Endothelial cell of umbilical vein (primary cell): ENCODE results near the gene C14orf180. TPM values are rescaled to one million over a fixed set of nuclear protein-coding genes. Genes with fewer than 3 reads are reported as not detected.

Experiments
- BruUV-seq: library from RNA; stranded (reverse); fragments of 400-500 nt; replicated peaks from 2 replicates; lab custom pipeline; 2021; lab: Mats Ljungman, UMichigan
- CTCF ChIA-PET: fragments of 300-600, 350-600 bp; sonication (Branson Sonifier 250); formaldehyde crosslinking; loops from one replicate; lab custom pipeline; 2021; ENCODE audit warnings: antibody characterized with exemption, inconsistent platforms; lab: Charles Lee
- POLR2A ChIA-PET: fragments of 300-600, 350-600 bp; sonication (Branson Sonifier 250); formaldehyde crosslinking; loops from one replicate; lab custom pipeline; 2021; ENCODE audit warnings: antibody characterized with exemption, inconsistent platforms; lab: Charles Lee
- DNase-seq: peaks from one replicate; pipeline ENCODE4 v3.0.0-alpha.2; 2011; ENCODE audit warnings: low read depth, low spot score
- FAIRE-seq: peaks from 2 replicates; lab custom pipeline; 2011; peaks lifted over from hg19 to GRCh38; lab: Jason Lieb, UNC
- H2AFZ ChIP-seq: 2 replicates; pipeline ENCODE4 v1.6.0; 2012; ENCODE audit warnings: low read depth, low read length, control low read depth, inconsistent platforms
- H3K27ac ChIP-seq: 2 replicates; pipeline ENCODE4 v1.5.1; 2011; ENCODE audit warnings: low read depth, mild to moderate bottlenecking, control low read depth, low read length, moderate library complexity; ENCODE audit not compliant: insufficient read depth
- H3K27me3 ChIP-seq, 2 experiments: 2 replicates each; pipeline versions ENCODE4 v1.6.0 to v1.6.1; 2011; ENCODE audit warnings: low read length in 2 of 2, mixed read lengths in 1 of 2; ENCODE audit not compliant: control insufficient read depth in 2 of 2, insufficient read depth in 2 of 2
- H3K36me3 ChIP-seq, 2 experiments: 2 replicates in 1 of 2; 3 replicates in 1 of 2; pipeline ENCODE4 v1.5.1; 2011; ENCODE audit warnings: low read length in 2 of 2, mild to moderate bottlenecking in 1 of 2, moderate library complexity in 1 of 2; ENCODE audit not compliant: control insufficient read depth in 2 of 2, insufficient read depth in 2 of 2; ENCODE audit errors: extremely low read depth in 1 of 2
- H3K4me1 ChIP-seq: 3 replicates; pipeline ENCODE4 v1.5.1; 2011; ENCODE audit warnings: mild to moderate bottlenecking, low read length; ENCODE audit not compliant: control insufficient read depth, insufficient read depth; ENCODE audit errors: extremely low read depth
- H3K4me2 ChIP-seq: 2 replicates; pipeline ENCODE4 v1.6.1; 2011; ENCODE audit warnings: low read length, control low read depth, mixed read lengths; ENCODE audit not compliant: insufficient read depth
- H3K4me3 ChIP-seq, 3 experiments: fragments of 200-600 bp in 1 of 3; sonication (generic), shearing (Covaris generic) in 1 of 3; replicated peaks in 1 of 3; 2 replicates each; pipeline ENCODE4 v1.5.1; 2011 to 2016; ENCODE audit warnings: control low read depth in 3 of 3, low read length in 3 of 3, mild to moderate bottlenecking in 2 of 3, inconsistent platforms in 1 of 3, low read depth in 1 of 3, moderate library complexity in 1 of 3; ENCODE audit not compliant: insufficient read depth in 1 of 3
- H3K79me2 ChIP-seq: 2 replicates; pipeline ENCODE4 v1.6.0; 2012; ENCODE audit warnings: low read length, inconsistent platforms; ENCODE audit not compliant: control insufficient read depth, insufficient read depth
- H3K9ac ChIP-seq: replicated peaks from 2 replicates; pipeline ENCODE3; 2011; ENCODE audit warnings: low read length, control low read depth; ENCODE audit not compliant: insufficient read depth; ENCODE audit errors: extremely low read depth
- H3K9me1 ChIP-seq: replicated peaks from 3 replicates; pipeline ENCODE4 v1.6.0; 2011; ENCODE audit warnings: mild to moderate bottlenecking, low read length; ENCODE audit not compliant: control insufficient read depth, insufficient read depth; ENCODE audit errors: extremely low read depth
- H3K9me3 ChIP-seq: replicated peaks from 2 replicates; pipeline ENCODE4 v1.5.1; 2012; ENCODE audit warnings: low read length, inconsistent platforms; ENCODE audit not compliant: control insufficient read depth, insufficient read depth
- H4K20me1 ChIP-seq: replicated peaks from 2 replicates; pipeline ENCODE3; 2011; ENCODE audit warnings: mild to moderate bottlenecking, low read length; ENCODE audit not compliant: control insufficient read depth, insufficient read depth; ENCODE audit errors: extremely low read depth
- EZH2 ChIP-seq: IDR thresholded peaks from 2 replicates; pipeline ENCODE4 v1.6.1; 2012; ENCODE audit warnings: borderline replicate concordance, low read depth, mild to moderate bottlenecking, moderate library complexity, low read length, inconsistent platforms; ENCODE audit not compliant: severe bottlenecking
- FOS ChIP-seq: IDR thresholded peaks from 2 replicates; pipeline ENCODE4 v1.6.1; 2011; ENCODE audit warnings: mild to moderate bottlenecking, low read length, moderate library complexity, borderline replicate concordance; ENCODE audit not compliant: insufficient read depth
- GATA2 ChIP-seq: IDR thresholded peaks from 2 replicates; pipeline ENCODE4 v1.7.0; 2011; ENCODE audit warnings: low read depth, mild to moderate bottlenecking, moderate library complexity, mixed read lengths, low read length; ENCODE audit not compliant: insufficient read length, insufficient read depth
- JUN ChIP-seq: IDR thresholded peaks from 2 replicates; pipeline ENCODE4 v1.6.1; 2011; ENCODE audit warnings: borderline replicate concordance, low read depth; ENCODE audit not compliant: insufficient read length, insufficient read depth
- MAX ChIP-seq: IDR thresholded peaks from 2 replicates; pipeline ENCODE4 v1.6.1; 2011; ENCODE audit not compliant: insufficient read depth, insufficient read length
- MYC ChIP-seq: IDR thresholded peaks from one replicate; pipeline ENCODE4 v1.6.1; 2011; ENCODE audit warnings: mild to moderate bottlenecking, low read depth, low read length
- POLR2A ChIP-seq: IDR thresholded peaks from 2 replicates; pipeline ENCODE4 v1.6.1; 2012; ENCODE audit warnings: low read depth, mild to moderate bottlenecking, control low read depth, low read length
- POLR2AphosphoS5 ChIP-seq: IDR thresholded peaks from 2 replicates; pipeline ENCODE4 v1.6.1; 2012; ENCODE audit warnings: low read depth, mild to moderate bottlenecking, control low read depth, low read length, moderate library complexity; ENCODE audit not compliant: insufficient read depth
- dilution Hi-C: fragments of 300-500 bp; cut with MboI; formaldehyde crosslinking; loops from one replicate; pipeline ENCODE4 v1.15.0; 2019; ENCODE audit warnings: low sequenced_read_pairs; ENCODE audit not compliant: extremely low pct_ligation_motif_present
- intact Hi-C: fragments of 100-400 bp; cut with micrococcal nuclease; formaldehyde crosslinking; loops from one replicate; pipeline ENCODE4 v1.10.0; 2022
- polyA plus RNA-seq, 4 experiments: library from polyadenylated mRNA; depleted of rRNA in 3 of 4; stranded (reverse) in 3 of 4; unstranded in 1 of 4; fragments of >200 nt; gene quantifications; 2 replicates each; pipeline versions ENCODE4 v1.2.1 to v1.2.3, GENCODE V29; 2011 to 2012; ENCODE audit warnings: missing spikeins in 1 of 4
- total RNA-seq: library from RNA; stranded (reverse); gene quantifications from 2 replicates; pipeline ENCODE4 v1.2.3, GENCODE V29; 2021
- TF ChIP-seq, protein P1 (sequence below), 2 donors: IDR thresholded peaks; 1 replicate in 1 of 2; 2 replicates in 1 of 2; pipeline ENCODE4 v1.5.1; 2011; ENCODE audit warnings: low read length in 2 of 2, mild to moderate bottlenecking in 2 of 2, moderate library complexity in 2 of 2, control low read depth in 1 of 2, inconsistent platforms in 1 of 2, low read depth in 1 of 2; ENCODE audit not compliant: insufficient read depth in 1 of 2; ENCODE audit errors: extremely low read depth in 1 of 2

The C14orf180 gene
- total and polyA plus RNA-seq, 2 donors (not counting 3 experiments of a cell fraction or from before 2014, with no cell fraction given) = not detected

DNA sequence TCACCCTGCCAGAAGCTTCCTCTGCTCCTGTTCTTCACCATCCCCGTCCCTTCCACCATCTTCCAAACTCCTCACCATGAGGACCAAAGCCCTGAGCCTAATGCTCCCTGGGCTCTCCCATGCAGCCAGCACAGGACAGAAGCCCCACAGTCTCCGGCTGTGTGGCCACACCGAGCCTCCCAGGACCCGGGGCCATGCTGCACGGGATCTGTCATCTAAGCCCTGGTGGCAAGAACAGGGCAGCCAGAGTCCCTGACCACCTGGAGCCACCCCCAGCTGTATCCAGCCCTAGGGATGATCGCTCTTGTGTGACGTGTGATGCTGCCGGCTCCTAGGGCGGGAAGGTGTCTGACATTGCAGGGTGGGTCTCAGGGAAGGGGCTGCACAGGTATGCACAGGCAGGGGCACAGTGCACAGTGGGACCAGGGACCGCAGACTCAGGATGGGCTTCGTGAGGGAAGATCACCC, 16.9 kb downstream of the C14orf180 start:
- Histone ChIP-seq H2AFZ (no peak overlapping the region), H3K9ac (no peak overlapping the region), H3K4me3 (no peak overlapping the region), H3K27ac (no peak overlapping the region), H3K9me1 (no peaks in the 10 kb centered on the region), H3K4me2 (no peak overlapping the region), H3K27me3 (no peaks in the 10 kb centered on the region), H4K20me1 (no peaks in the 10 kb centered on the region), H3K9me3 (no peaks in the 10 kb centered on the region), H3K79me2 (no peaks in the 10 kb centered on the region), H3K4me1 (no peaks in the 10 kb centered on the region), H3K36me3 (no peaks in the 10 kb centered on the region)
- intact Hi-C loops (no loop called here), dilution Hi-C loops (no loop called here)
- TF ChIP-seq MAX = no peak
- no peak for TF ChIP-seq JUN
- no peak for TF ChIP-seq EZH2
- TF ChIP-seq, protein P1, sequence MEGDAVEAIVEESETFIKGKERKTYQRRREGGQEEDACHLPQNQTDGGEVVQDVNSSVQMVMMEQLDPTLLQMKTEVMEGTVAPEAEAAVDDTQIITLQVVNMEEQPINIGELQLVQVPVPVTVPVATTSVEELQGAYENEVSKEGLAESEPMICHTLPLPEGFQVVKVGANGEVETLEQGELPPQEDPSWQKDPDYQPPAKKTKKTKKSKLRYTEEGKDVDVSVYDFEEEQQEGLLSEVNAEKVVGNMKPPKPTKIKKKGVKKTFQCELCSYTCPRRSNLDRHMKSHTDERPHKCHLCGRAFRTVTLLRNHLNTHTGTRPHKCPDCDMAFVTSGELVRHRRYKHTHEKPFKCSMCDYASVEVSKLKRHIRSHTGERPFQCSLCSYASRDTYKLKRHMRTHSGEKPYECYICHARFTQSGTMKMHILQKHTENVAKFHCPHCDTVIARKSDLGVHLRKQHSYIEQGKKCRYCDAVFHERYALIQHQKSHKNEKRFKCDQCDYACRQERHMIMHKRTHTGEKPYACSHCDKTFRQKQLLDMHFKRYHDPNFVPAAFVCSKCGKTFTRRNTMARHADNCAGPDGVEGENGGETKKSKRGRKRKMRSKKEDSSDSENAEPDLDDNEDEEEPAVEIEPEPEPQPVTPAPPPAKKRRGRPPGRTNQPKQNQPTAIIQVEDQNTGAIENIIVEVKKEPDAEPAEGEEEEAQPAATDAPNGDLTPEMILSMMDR (IDR thresholded peaks at IDR 0.05; ENCODE audit: extremely low read depth in 1 of 2, insufficient read depth in 1 of 2, low read depth in 1 of 2, low read length in 2 of 2) = no peak
- TF ChIP-seq FOS = no peak
- TF ChIP-seq GATA2 = no peak
- no peak for TF ChIP-seq POLR2A
- no peak for TF ChIP-seq MYC
- no peak for TF ChIP-seq POLR2AphosphoS5
- ChIA-PET POLR2A (no interaction called here), CTCF (no interaction called here)
- BruUV-seq = no TSS peak
- no peak for FAIRE-seq
- no peak for DNase-seq
